GM23338 (cell line): ENCODE data around the gene HOXA3. TPM values are rescaled to one million over a fixed set of nuclear protein-coding genes. Genes with fewer than 3 reads are reported as not detected.

Experiments
- ATAC-seq: fragments of 200-7000 bp; cut with Tn5 transposase; 3 replicates; pipeline ENCODE4 v1.9.1; 2020
- DNase-seq: peaks from one replicate; pipeline ENCODE4 v3.0.0-alpha.2; 2015; ENCODE audit warnings: low spot score
- H2AFZ ChIP-seq: fragments of 200-600 bp; sonication (generic); 2 replicates; pipeline ENCODE4 v1.8.0; 2016; ENCODE audit warnings: antibody characterized with exemption, mild to moderate bottlenecking, moderate library complexity
- H3F3A ChIP-seq: fragments of 200-600 bp; sonication (generic); replicated peaks from 2 replicates; pipeline ENCODE4 v1.8.0; 2017; ENCODE audit warnings: antibody characterized with exemption, mixed run types, low read depth
- H3K27ac ChIP-seq: fragments of 200-600 bp; sonication (generic); 2 replicates; pipeline ENCODE4 v1.6.1; 2016; ENCODE audit warnings: low read depth
- H3K27me3 ChIP-seq: fragments of 200-600 bp; sonication (generic); 2 replicates; pipeline ENCODE4 v1.8.0; 2016; ENCODE audit warnings: mild to moderate bottlenecking, mixed run types, moderate library complexity; ENCODE audit not compliant: insufficient read depth
- H3K36me3 ChIP-seq: fragments of 200-600 bp; sonication (generic); 2 replicates; pipeline ENCODE4 v1.8.0; 2016; ENCODE audit warnings: mild to moderate bottlenecking; ENCODE audit not compliant: insufficient read depth
- H3K4me1 ChIP-seq: fragments of 200-600 bp; sonication (generic); 2 replicates; pipeline ENCODE4 v1.8.0; 2016; ENCODE audit warnings: mild to moderate bottlenecking, moderate library complexity; ENCODE audit not compliant: insufficient read depth
- H3K4me2 ChIP-seq: fragments of 200-600 bp; sonication (generic); 2 replicates; pipeline ENCODE4 v1.7.1; 2017; ENCODE audit warnings: mixed run types
- H3K4me3 ChIP-seq: fragments of 200-600 bp; sonication (generic); 2 replicates; pipeline ENCODE4 v1.6.1; 2016; ENCODE audit warnings: mixed run types
- H3K79me2 ChIP-seq: fragments of 200-600 bp; sonication (generic); replicated peaks from 2 replicates; pipeline ENCODE4 v1.8.0; 2017; ENCODE audit warnings: mild to moderate bottlenecking; ENCODE audit not compliant: insufficient read depth
- H3K9me2 ChIP-seq: fragments of 200-600 bp; sonication (generic); 2 replicates; pipeline ENCODE4 v1.8.0; 2017; ENCODE audit not compliant: insufficient read depth
- H4K20me1 ChIP-seq: fragments of 200-600 bp; sonication (generic); replicated peaks from 2 replicates; pipeline ENCODE4 v1.8.0; 2017; ENCODE audit warnings: mild to moderate bottlenecking; ENCODE audit not compliant: insufficient read depth
- H3K27ac Mint-ChIP-seq: 2 replicates; pipeline ENCODE4 v1.8.0; 2020; ENCODE audit warnings: inconsistent platforms, mild to moderate bottlenecking, moderate library complexity, mixed read lengths
- H3K27me3 Mint-ChIP-seq: 3 replicates; pipeline ENCODE4 v1.8.0; 2022; ENCODE audit warnings: low read depth, mild to moderate bottlenecking, moderate library complexity, mixed read lengths, inconsistent platforms; ENCODE audit not compliant: insufficient read depth, poor library complexity
- H3K36me3 Mint-ChIP-seq: 3 replicates; pipeline ENCODE4 v1.8.0; 2021; ENCODE audit warnings: low read depth, mild to moderate bottlenecking, inconsistent platforms, moderate library complexity, mixed read lengths
- H3K4me1 Mint-ChIP-seq: 3 replicates; pipeline ENCODE4 v1.8.0; 2020; ENCODE audit warnings: mild to moderate bottlenecking, inconsistent platforms, mixed read lengths
- H3K4me3 Mint-ChIP-seq: 3 replicates; pipeline ENCODE4 v1.8.0; 2021; ENCODE audit warnings: moderate library complexity, mild to moderate bottlenecking, inconsistent platforms, mixed read lengths
- H3K9me3 Mint-ChIP-seq: 3 replicates; pipeline ENCODE4 v1.8.0; 2020; ENCODE audit warnings: moderate library complexity, mild to moderate bottlenecking, inconsistent platforms, mixed read lengths
- CREB1 ChIP-seq: fragments of 250-450 bp; sonication (Bioruptor Pico); IDR thresholded peaks from 2 replicates; pipeline ENCODE4 v1.5.0; 2020; ENCODE audit warnings: low read depth, mild to moderate bottlenecking, moderate library complexity
- EZH2 ChIP-seq: fragments of 200-600 bp; sonication (generic); IDR thresholded peaks from one replicate; pipeline ENCODE4 v1.8.0; 2017; ENCODE audit warnings: antibody characterized with exemption, mild to moderate bottlenecking, low read depth; ENCODE audit not compliant: unreplicated experiment
- EZH2phosphoT487 ChIP-seq: fragments of 200-600 bp; sonication (generic); IDR thresholded peaks from one replicate; pipeline ENCODE4 v1.8.1; 2018; ENCODE audit warnings: antibody characterized with exemption; ENCODE audit not compliant: unreplicated experiment
- JUNB ChIP-seq: IDR thresholded peaks from one replicate; pipeline ENCODE4 v1.6.1; 2016; ENCODE audit warnings: antibody characterized with exemption; ENCODE audit not compliant: unreplicated experiment
- NANOG ChIP-seq: IDR thresholded peaks from 2 replicates; pipeline ENCODE4 v1.6.1; 2016; ENCODE audit warnings: antibody characterized with exemption, borderline replicate concordance
- POLR2AphosphoS5 ChIP-seq: IDR thresholded peaks from 2 replicates; pipeline ENCODE4 v1.6.1; 2016; ENCODE audit warnings: antibody characterized with exemption, low read depth
- STAT1 ChIP-seq: IDR thresholded peaks from one replicate; pipeline ENCODE4 v1.6.1; 2016; ENCODE audit warnings: antibody characterized with exemption; ENCODE audit not compliant: unreplicated experiment
- ZNF114 ChIP-seq: fragments of 250-450 bp; sonication (Bioruptor Pico); IDR thresholded peaks from 2 replicates; pipeline ENCODE4 v1.5.0; 2020; ENCODE audit warnings: mild to moderate bottlenecking, moderate library complexity
- ZNF331 ChIP-seq: fragments of 250-450 bp; sonication (Bioruptor Pico); IDR thresholded peaks from 2 replicates; pipeline ENCODE4 v1.5.0; 2020; ENCODE audit warnings: low read depth, mild to moderate bottlenecking, moderate library complexity
- polyA plus RNA-seq: library from polyadenylated mRNA; unstranded; fragments of >200 nt; fragmentation: Nextera tagmentation; extraction: Ambion mirVana; gene quantifications from 2 replicates; pipeline ENCODE4 v1.2.1, GENCODE V29; 2016
- total RNA-seq: library from RNA; depleted of rRNA; stranded (reverse); fragments of >200 nt; shearing (Covaris generic); gene quantifications from 2 replicates; pipeline ENCODE4 v1.2.3, GENCODE V29; 2014
- TF ChIP-seq, protein P1 (sequence below): IDR thresholded peaks from 2 replicates; pipeline ENCODE4 v1.6.1; 2016; ENCODE audit warnings: antibody characterized with exemption
- TF ChIP-seq, protein P2 (sequence below): IDR thresholded peaks from one replicate; pipeline ENCODE4 v1.6.1; 2018; ENCODE audit warnings: antibody characterized with exemption; ENCODE audit not compliant: unreplicated experiment
- TF ChIP-seq, protein P3 (sequence below), 2 experiments: fragments of 200-600 bp in 1 of 2; sonication (generic) in 1 of 2; conservative IDR thresholded peaks; 2 replicates each; pipeline versions ENCODE4 v1.5.1 to v1.6.1; 2016 to 2017; ENCODE audit warnings: antibody characterized with exemption in 2 of 2, low read depth in 2 of 2, mild to moderate bottlenecking in 2 of 2, moderate library complexity in 1 of 2
- TF ChIP-seq, protein P4 (sequence below): fragments of 250-450 bp; sonication (Bioruptor Pico); IDR thresholded peaks from 2 replicates; pipeline ENCODE4 v1.5.0; 2020; ENCODE audit warnings: mild to moderate bottlenecking, moderate library complexity

The HOXA3 gene
- total and polyA plus RNA-seq, 2 experiments from 2014 or later = not detected

DNA sequence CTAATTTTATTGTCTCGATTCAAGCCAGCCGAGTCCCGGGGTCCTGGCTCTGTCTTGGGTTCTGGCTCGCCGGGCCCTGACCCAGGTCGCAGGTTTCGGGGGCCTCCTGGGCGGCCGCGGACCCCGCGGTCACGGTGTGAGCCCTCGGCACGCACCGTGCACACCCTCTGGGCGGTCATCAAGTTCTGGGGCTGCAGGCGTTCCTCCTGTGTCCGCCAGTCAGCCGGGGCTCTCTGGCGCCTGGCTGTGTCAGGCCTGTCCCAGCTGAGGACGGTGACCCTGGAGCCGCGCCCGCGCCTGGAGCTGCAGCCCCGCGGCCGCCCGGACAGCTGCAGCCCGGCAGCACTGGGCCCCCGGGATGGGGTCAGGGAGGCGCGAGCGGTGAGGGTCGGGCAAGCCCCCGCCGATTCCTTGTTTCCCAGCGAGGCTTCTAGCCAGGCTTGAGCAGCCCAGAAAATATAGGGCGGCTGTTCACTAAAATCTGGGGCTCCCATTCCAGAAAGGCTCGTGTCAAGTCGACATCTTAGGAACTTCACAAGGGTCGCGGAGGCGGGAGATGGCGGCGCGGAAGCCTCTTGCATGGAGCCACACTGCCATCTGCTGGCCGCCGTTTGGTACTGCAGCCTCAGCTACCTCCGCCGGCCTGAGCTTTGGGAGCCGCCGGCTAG lies 8.3 kb upstream of the HOXA3 start:
- no peaks in the 10 kb centered on the region; the same call in 2 of the 3 replicates for H3K36me3 Mint-ChIP-seq
- H3K4me3 Mint-ChIP-seq = peak overlapping the region; percentile 53; the same call in 2 of the 3 replicates
- H3K4me1 ChIP-seq = peaks cover under 1% of the 10 kb centered on the region; the same call in 1 of the 2 replicates
- H3K27me3 ChIP-seq = peaks cover 100% of the 10 kb centered on the region
- peaks cover 19% of the 10 kb centered on the region for H3F3A ChIP-seq
- no peaks in the 10 kb centered on the region; the same call in 1 of the 2 replicates for H3K36me3 ChIP-seq
- TF ChIP-seq NANOG (no peak), EZH2 (no peak), ZNF331 (no peak), POLR2AphosphoS5 (no peak), STAT1 (no peak), CREB1 (CRISPR knock-in tag) (no peak), JUNB (no peak), ZNF114 (CRISPR knock-in tag) (no peak), EZH2phosphoT487 (peak; percentile 85)
- TF ChIP-seq, protein P1, sequence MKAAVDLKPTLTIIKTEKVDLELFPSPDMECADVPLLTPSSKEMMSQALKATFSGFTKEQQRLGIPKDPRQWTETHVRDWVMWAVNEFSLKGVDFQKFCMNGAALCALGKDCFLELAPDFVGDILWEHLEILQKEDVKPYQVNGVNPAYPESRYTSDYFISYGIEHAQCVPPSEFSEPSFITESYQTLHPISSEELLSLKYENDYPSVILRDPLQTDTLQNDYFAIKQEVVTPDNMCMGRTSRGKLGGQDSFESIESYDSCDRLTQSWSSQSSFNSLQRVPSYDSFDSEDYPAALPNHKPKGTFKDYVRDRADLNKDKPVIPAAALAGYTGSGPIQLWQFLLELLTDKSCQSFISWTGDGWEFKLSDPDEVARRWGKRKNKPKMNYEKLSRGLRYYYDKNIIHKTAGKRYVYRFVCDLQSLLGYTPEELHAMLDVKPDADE = no peak
- TF ChIP-seq, protein P2, sequence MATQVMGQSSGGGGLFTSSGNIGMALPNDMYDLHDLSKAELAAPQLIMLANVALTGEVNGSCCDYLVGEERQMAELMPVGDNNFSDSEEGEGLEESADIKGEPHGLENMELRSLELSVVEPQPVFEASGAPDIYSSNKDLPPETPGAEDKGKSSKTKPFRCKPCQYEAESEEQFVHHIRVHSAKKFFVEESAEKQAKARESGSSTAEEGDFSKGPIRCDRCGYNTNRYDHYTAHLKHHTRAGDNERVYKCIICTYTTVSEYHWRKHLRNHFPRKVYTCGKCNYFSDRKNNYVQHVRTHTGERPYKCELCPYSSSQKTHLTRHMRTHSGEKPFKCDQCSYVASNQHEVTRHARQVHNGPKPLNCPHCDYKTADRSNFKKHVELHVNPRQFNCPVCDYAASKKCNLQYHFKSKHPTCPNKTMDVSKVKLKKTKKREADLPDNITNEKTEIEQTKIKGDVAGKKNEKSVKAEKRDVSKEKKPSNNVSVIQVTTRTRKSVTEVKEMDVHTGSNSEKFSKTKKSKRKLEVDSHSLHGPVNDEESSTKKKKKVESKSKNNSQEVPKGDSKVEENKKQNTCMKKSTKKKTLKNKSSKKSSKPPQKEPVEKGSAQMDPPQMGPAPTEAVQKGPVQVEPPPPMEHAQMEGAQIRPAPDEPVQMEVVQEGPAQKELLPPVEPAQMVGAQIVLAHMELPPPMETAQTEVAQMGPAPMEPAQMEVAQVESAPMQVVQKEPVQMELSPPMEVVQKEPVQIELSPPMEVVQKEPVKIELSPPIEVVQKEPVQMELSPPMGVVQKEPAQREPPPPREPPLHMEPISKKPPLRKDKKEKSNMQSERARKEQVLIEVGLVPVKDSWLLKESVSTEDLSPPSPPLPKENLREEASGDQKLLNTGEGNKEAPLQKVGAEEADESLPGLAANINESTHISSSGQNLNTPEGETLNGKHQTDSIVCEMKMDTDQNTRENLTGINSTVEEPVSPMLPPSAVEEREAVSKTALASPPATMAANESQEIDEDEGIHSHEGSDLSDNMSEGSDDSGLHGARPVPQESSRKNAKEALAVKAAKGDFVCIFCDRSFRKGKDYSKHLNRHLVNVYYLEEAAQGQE = no peak
- TF ChIP-seq, protein P3, sequence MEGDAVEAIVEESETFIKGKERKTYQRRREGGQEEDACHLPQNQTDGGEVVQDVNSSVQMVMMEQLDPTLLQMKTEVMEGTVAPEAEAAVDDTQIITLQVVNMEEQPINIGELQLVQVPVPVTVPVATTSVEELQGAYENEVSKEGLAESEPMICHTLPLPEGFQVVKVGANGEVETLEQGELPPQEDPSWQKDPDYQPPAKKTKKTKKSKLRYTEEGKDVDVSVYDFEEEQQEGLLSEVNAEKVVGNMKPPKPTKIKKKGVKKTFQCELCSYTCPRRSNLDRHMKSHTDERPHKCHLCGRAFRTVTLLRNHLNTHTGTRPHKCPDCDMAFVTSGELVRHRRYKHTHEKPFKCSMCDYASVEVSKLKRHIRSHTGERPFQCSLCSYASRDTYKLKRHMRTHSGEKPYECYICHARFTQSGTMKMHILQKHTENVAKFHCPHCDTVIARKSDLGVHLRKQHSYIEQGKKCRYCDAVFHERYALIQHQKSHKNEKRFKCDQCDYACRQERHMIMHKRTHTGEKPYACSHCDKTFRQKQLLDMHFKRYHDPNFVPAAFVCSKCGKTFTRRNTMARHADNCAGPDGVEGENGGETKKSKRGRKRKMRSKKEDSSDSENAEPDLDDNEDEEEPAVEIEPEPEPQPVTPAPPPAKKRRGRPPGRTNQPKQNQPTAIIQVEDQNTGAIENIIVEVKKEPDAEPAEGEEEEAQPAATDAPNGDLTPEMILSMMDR (conservative IDR thresholded peaks at IDR 0.05; ENCODE audit: low read depth in 2 of 2) = peak; percentile 90
- TF ChIP-seq, protein P4, sequence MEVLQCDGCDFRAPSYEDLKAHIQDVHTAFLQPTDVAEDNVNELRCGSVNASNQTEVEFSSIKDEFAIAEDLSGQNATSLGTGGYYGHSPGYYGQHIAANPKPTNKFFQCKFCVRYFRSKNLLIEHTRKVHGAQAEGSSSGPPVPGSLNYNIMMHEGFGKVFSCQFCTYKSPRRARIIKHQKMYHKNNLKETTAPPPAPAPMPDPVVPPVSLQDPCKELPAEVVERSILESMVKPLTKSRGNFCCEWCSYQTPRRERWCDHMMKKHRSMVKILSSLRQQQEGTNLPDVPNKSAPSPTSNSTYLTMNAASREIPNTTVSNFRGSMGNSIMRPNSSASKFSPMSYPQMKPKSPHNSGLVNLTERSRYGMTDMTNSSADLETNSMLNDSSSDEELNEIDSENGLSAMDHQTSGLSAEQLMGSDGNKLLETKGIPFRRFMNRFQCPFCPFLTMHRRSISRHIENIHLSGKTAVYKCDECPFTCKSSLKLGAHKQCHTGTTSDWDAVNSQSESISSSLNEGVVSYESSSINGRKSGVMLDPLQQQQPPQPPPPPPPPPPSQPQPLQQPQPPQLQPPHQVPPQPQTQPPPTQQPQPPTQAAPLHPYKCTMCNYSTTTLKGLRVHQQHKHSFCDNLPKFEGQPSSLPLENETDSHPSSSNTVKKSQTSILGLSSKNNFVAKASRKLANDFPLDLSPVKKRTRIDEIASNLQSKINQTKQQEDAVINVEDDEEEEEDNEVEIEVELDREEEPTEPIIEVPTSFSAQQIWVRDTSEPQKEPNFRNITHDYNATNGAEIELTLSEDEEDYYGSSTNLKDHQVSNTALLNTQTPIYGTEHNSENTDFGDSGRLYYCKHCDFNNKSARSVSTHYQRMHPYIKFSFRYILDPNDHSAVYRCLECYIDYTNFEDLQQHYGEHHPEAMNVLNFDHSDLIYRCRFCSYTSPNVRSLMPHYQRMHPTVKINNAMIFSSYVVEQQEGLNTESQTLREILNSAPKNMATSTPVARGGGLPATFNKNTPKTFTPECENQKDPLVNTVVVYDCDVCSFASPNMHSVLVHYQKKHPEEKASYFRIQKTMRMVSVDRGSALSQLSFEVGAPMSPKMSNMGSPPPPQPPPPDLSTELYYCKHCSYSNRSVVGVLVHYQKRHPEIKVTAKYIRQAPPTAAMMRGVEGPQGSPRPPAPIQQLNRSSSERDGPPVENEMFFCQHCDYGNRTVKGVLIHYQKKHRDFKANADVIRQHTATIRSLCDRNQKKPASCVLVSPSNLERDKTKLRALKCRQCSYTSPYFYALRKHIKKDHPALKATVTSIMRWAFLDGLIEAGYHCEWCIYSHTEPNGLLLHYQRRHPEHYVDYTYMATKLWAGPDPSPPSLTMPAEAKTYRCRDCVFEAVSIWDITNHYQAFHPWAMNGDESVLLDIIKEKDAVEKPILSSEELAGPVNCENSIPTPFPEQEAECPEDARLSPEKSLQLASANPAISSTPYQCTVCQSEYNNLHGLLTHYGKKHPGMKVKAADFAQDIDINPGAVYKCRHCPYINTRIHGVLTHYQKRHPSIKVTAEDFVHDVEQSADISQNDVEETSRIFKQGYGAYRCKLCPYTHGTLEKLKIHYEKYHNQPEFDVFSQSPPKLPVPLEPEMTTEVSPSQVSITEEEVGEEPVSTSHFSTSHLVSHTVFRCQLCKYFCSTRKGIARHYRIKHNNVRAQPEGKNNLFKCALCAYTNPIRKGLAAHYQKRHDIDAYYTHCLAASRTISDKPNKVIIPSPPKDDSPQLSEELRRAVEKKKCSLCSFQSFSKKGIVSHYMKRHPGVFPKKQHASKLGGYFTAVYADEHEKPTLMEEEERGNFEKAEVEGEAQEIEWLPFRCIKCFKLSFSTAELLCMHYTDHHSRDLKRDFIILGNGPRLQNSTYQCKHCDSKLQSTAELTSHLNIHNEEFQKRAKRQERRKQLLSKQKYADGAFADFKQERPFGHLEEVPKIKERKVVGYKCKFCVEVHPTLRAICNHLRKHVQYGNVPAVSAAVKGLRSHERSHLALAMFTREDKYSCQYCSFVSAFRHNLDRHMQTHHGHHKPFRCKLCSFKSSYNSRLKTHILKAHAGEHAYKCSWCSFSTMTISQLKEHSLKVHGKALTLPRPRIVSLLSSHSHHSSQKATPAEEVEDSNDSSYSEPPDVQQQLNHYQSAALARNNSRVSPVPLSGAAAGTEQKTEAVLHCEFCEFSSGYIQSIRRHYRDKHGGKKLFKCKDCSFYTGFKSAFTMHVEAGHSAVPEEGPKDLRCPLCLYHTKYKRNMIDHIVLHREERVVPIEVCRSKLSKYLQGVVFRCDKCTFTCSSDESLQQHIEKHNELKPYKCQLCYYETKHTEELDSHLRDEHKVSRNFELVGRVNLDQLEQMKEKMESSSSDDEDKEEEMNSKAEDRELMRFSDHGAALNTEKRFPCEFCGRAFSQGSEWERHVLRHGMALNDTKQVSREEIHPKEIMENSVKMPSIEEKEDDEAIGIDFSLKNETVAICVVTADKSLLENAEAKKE (CRISPR knock-in tag) = no peak
- peak overlapping the region; percentile 91 for H2AFZ ChIP-seq
- H3K79me2 ChIP-seq = no peaks in the 10 kb centered on the region
- peaks cover 45% of the 10 kb centered on the region for H4K20me1 ChIP-seq
- H3K4me2 ChIP-seq = peak overlapping the region; percentile 82
- peak overlapping the region; percentile 64 for H3K4me3 ChIP-seq
- H3K27ac Mint-ChIP-seq = no peak overlapping the region
- H3K4me1 Mint-ChIP-seq = peaks cover 11% of the 10 kb centered on the region
- no peaks in the 10 kb centered on the region for H3K9me2 ChIP-seq
- DNase-seq = peak; percentile 91
- H3K27me3 Mint-ChIP-seq = peaks cover 99% of the 10 kb centered on the region
- peak; percentile 28 for ATAC-seq
- H3K27ac ChIP-seq = no peak overlapping the region
- H3K9me3 Mint-ChIP-seq = peaks cover 8% of the 10 kb centered on the region; the same call in 2 of the 3 replicates
